HepG2 (cell line): ENCODE measurements around the gene SPG7. TPM values are rescaled to one million over a fixed set of nuclear protein-coding genes. Genes with fewer than 3 reads are reported as not detected.

Experiments used
- ETV5 ChIP-seq: IDR thresholded peaks from 2 replicates; pipeline ENCODE4 v1.6.1; 2018; ENCODE audit warnings: missing biosample characterization, missing genetic modification reagents, inconsistent platforms, borderline replicate concordance
- GABPA ChIP-seq, 2 experiments: IDR thresholded peaks; 2 replicates each; pipeline ENCODE4 v1.6.1; 2011 to 2016; ENCODE audit warnings: low read depth in 2 of 2, low read length in 1 of 2, missing biosample characterization in 1 of 2, missing genetic modification characterization in 1 of 2
- GABPB1 ChIP-seq: IDR thresholded peaks from 2 replicates; pipeline ENCODE4 v1.6.1; 2016; ENCODE audit warnings: mild to moderate bottlenecking, missing genetic modification reagents, moderate library complexity, missing compliant biosample characterization
- HDAC2 ChIP-seq: sonication (generic); formaldehyde crosslinking; IDR thresholded peaks from 2 replicates; pipeline ENCODE4 v1.4.0; 2020; ENCODE audit warnings: missing genetic modification reagents
- IKZF1 ChIP-seq: fragments of 450-650 bp; IDR thresholded peaks from 2 replicates; pipeline ENCODE4 v1.7.1; 2016
- NFE2L1 ChIP-seq: sonication (generic); formaldehyde crosslinking; IDR thresholded peaks from 2 replicates; pipeline ENCODE4 v1.4.0; 2020; ENCODE audit warnings: missing genetic modification reagents, mild to moderate bottlenecking, borderline replicate concordance
- PITX1 ChIP-seq: sonication (generic); formaldehyde crosslinking; IDR thresholded peaks from 2 replicates; pipeline ENCODE4 v1.5.1; 2020; ENCODE audit warnings: mild to moderate bottlenecking, missing genetic modification reagents
- POLR2AphosphoS5 ChIP-seq: IDR thresholded peaks from 2 replicates; pipeline ENCODE4 v1.6.1; 2012; ENCODE audit warnings: low read depth, low read length
- RELA ChIP-seq: sonication (generic); formaldehyde crosslinking; IDR thresholded peaks from 2 replicates; pipeline ENCODE4 v1.4.0; 2020; ENCODE audit warnings: missing genetic modification reagents
- SAFB2 ChIP-seq: sonication (generic); formaldehyde crosslinking; IDR thresholded peaks from 2 replicates; pipeline ENCODE4 v1.5.1; 2020; ENCODE audit warnings: missing genetic modification reagents, low read depth, mild to moderate bottlenecking, borderline replicate concordance
- SSRP1 ChIP-seq: IDR thresholded peaks from 2 replicates; pipeline ENCODE4 v1.6.1; 2016; ENCODE audit warnings: control low read depth
- ZNF383 ChIP-seq: sonication (generic); formaldehyde crosslinking; IDR thresholded peaks from 2 replicates; pipeline ENCODE4 v1.4.0; 2020; ENCODE audit warnings: missing genetic modification reagents, mild to moderate bottlenecking, borderline replicate concordance
- ZNF605 ChIP-seq: sonication (generic); formaldehyde crosslinking; IDR thresholded peaks from 2 replicates; pipeline ENCODE4 v1.8.0; 2022; ENCODE audit warnings: mild to moderate bottlenecking, missing genetic modification reagents
- ZNF781 ChIP-seq: sonication (generic); formaldehyde crosslinking; IDR thresholded peaks from 2 replicates; pipeline ENCODE4 v1.5.1; 2020; ENCODE audit warnings: borderline replicate concordance, mild to moderate bottlenecking, missing genetic modification reagents; ENCODE audit errors: not compliant biosample characterization
- ZSCAN21 ChIP-seq: sonication (generic); formaldehyde crosslinking; IDR thresholded peaks from 2 replicates; pipeline ENCODE4 v1.8.0; 2022; ENCODE audit warnings: mild to moderate bottlenecking, missing genetic modification reagents, moderate library complexity, borderline replicate concordance
- polyA plus RNA-seq, 8 experiments: library from polyadenylated mRNA; depleted of rRNA in 3 of 8; stranded (reverse) in 7 of 8; unstranded in 1 of 8; fragments of >200 nt; fragmentation: Illumina TruSeq in 4 of 8; extraction: Trizol in 4 of 8; gene quantifications; 2 replicates each; pipeline versions ENCODE4 v1.2.1 to v1.2.3, GENCODE V29; 2011 to 2016; ENCODE audit warnings: low read depth in 4 of 8, missing spikeins in 1 of 8, mixed read lengths in 1 of 8; ENCODE audit not compliant: insufficient read depth in 1 of 8
- total RNA-seq, 5 experiments: library from RNA; depleted of rRNA; stranded (reverse); fragments of >200 nt; fragmentation: Illumina TruSeq; extraction: Trizol; gene quantifications; 2 replicates each; pipeline ENCODE4 v1.2.3, GENCODE V29; 2016; ENCODE audit warnings: low read depth in 1 of 5
- TF ChIP-seq, protein P1 (sequence below): sonication (generic); formaldehyde crosslinking; IDR thresholded peaks from 2 replicates; pipeline ENCODE4 v1.9.0; 2021; ENCODE audit warnings: missing genetic modification reagents, mild to moderate bottlenecking, borderline replicate concordance
- TF ChIP-seq, protein P2 (sequence below): sonication (generic); formaldehyde crosslinking; IDR thresholded peaks from 2 replicates; pipeline ENCODE4 v1.5.1; 2020; ENCODE audit warnings: mild to moderate bottlenecking, missing genetic modification reagents, borderline replicate concordance
- TF ChIP-seq, protein P3 (sequence below): sonication (generic); formaldehyde crosslinking; IDR thresholded peaks from 2 replicates; pipeline ENCODE4 v1.4.0; 2020; ENCODE audit warnings: missing genetic modification reagents, borderline replicate concordance

The SPG7 gene
- total and polyA plus RNA-seq, 2 of the 13 experiments (the other 11 are each of a cell fraction or from before 2014, with no cell fraction given), result 66.0 to 136 TPM

DNA sequence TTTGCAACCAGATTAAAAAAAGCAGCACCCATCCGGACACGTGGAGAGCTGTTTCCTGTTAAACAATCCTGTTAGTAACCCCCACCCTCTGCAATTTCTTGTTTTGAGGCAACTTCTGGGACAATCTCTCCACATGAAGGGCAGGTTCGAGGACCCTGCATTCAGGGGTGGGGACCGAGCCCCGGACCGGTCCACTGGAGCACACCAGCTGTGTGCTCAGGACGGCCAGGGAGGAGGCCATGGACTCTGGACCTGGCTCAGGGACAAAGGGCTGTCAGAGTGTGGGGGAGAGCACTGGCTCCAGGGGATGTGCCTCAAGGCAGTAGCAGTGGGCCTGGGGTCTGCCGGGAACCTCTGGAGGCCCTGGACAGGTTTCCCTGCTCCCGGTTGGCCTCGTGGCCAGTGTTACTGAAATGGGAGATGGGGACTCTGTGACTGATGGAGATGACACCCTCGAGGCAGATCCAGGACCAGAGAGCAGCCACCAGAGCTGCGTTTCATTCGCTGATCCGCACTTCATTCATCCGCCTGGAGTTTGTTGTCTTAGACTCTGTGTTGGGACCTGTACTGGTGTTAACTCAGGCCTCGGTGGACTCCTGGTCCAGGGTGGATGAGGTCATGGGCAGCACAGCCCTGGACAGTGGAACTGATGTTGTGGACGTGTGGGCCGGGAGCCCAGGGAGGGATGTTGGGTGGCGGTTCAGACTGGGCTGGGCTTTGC, 64.4 kb downstream of the SPG7 start (continued):
- TF ChIP-seq, protein P1, sequence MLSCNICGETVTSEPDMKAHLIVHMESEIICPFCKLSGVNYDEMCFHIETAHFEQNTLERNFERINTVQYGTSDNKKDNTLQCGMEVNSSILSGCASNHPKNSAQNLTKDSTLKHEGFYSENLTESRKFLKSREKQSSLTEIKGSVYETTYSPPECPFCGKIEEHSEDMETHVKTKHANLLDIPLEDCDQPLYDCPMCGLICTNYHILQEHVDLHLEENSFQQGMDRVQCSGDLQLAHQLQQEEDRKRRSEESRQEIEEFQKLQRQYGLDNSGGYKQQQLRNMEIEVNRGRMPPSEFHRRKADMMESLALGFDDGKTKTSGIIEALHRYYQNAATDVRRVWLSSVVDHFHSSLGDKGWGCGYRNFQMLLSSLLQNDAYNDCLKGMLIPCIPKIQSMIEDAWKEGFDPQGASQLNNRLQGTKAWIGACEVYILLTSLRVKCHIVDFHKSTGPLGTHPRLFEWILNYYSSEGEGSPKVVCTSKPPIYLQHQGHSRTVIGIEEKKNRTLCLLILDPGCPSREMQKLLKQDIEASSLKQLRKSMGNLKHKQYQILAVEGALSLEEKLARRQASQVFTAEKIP (CRISPR knock-in tag), result no peak
- TF ChIP-seq HDAC2 (0 out of 2 replicates have a peak, but pooled peaks have one; percentile 87), ZSCAN21 (CRISPR knock-in tag) (no peak), PITX1 (CRISPR knock-in tag) (peak; percentile 83), ZNF383 (CRISPR knock-in tag) (0 out of 2 replicates have a peak, but pooled peaks have one; percentile 12), ETV5 (CRISPR knock-in tag) (peak; percentile 3; the same call in 1 of the 2 replicates), NFE2L1 (no peak), ZNF781 (CRISPR knock-in tag) (peak; percentile 57), RELA (CRISPR knock-in tag) (peak; percentile 63; the same call in 1 of the 2 replicates), ZNF605 (CRISPR knock-in tag) (peak; percentile 93; the same call in 1 of the 2 replicates), IKZF1 (no peak), GABPB1 (CRISPR knock-in tag) (peak; percentile 37; the same call in 1 of the 2 replicates), GABPA (IDR thresholded peaks at IDR 0.05; ENCODE audit: low read depth, low read length) (no peak), GABPA (CRISPR knock-in tag; IDR thresholded peaks at IDR 0.05; ENCODE audit: low read depth) (peak; percentile 50; the same call in 1 of the 2 replicates), SSRP1 (CRISPR knock-in tag) (peak; percentile 65; the same call in 1 of the 2 replicates), POLR2AphosphoS5 (0 out of 2 replicates have a peak, but pooled peaks have one; percentile 35), SAFB2 (0 out of 2 replicates have a peak, but pooled peaks have one; percentile 2)
- TF ChIP-seq, protein P2, sequence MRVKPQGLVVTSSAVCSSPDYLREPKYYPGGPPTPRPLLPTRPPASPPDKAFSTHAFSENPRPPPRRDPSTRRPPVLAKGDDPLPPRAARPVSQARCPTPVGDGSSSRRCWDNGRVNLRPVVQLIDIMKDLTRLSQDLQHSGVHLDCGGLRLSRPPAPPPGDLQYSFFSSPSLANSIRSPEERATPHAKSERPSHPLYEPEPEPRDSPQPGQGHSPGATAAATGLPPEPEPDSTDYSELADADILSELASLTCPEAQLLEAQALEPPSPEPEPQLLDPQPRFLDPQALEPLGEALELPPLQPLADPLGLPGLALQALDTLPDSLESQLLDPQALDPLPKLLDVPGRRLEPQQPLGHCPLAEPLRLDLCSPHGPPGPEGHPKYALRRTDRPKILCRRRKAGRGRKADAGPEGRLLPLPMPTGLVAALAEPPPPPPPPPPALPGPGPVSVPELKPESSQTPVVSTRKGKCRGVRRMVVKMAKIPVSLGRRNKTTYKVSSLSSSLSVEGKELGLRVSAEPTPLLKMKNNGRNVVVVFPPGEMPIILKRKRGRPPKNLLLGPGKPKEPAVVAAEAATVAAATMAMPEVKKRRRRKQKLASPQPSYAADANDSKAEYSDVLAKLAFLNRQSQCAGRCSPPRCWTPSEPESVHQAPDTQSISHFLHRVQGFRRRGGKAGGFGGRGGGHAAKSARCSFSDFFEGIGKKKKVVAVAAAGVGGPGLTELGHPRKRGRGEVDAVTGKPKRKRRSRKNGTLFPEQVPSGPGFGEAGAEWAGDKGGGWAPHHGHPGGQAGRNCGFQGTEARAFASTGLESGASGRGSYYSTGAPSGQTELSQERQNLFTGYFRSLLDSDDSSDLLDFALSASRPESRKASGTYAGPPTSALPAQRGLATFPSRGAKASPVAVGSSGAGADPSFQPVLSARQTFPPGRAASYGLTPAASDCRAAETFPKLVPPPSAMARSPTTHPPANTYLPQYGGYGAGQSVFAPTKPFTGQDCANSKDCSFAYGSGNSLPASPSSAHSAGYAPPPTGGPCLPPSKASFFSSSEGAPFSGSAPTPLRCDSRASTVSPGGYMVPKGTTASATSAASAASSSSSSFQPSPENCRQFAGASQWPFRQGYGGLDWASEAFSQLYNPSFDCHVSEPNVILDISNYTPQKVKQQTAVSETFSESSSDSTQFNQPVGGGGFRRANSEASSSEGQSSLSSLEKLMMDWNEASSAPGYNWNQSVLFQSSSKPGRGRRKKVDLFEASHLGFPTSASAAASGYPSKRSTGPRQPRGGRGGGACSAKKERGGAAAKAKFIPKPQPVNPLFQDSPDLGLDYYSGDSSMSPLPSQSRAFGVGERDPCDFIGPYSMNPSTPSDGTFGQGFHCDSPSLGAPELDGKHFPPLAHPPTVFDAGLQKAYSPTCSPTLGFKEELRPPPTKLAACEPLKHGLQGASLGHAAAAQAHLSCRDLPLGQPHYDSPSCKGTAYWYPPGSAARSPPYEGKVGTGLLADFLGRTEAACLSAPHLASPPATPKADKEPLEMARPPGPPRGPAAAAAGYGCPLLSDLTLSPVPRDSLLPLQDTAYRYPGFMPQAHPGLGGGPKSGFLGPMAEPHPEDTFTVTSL (CRISPR knock-in tag), result peak; percentile 75; the same call in 1 of the 2 replicates
- TF ChIP-seq, protein P3, sequence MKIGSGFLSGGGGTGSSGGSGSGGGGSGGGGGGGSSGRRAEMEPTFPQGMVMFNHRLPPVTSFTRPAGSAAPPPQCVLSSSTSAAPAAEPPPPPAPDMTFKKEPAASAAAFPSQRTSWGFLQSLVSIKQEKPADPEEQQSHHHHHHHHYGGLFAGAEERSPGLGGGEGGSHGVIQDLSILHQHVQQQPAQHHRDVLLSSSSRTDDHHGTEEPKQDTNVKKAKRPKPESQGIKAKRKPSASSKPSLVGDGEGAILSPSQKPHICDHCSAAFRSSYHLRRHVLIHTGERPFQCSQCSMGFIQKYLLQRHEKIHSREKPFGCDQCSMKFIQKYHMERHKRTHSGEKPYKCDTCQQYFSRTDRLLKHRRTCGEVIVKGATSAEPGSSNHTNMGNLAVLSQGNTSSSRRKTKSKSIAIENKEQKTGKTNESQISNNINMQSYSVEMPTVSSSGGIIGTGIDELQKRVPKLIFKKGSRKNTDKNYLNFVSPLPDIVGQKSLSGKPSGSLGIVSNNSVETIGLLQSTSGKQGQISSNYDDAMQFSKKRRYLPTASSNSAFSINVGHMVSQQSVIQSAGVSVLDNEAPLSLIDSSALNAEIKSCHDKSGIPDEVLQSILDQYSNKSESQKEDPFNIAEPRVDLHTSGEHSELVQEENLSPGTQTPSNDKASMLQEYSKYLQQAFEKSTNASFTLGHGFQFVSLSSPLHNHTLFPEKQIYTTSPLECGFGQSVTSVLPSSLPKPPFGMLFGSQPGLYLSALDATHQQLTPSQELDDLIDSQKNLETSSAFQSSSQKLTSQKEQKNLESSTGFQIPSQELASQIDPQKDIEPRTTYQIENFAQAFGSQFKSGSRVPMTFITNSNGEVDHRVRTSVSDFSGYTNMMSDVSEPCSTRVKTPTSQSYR, result peak; percentile 91
